HG02852 (cell line): ENCODE results near the gene DOCK7.

Source experiments
- ATAC-seq: cut with Tn5 transposase; IDR thresholded peaks from one replicate; pipeline ENCODE4 v1.9.1; 2021; ENCODE audit warnings: mild to moderate bottlenecking, moderate library complexity; ENCODE audit not compliant: unreplicated experiment

The DOCK7 gene

DNA sequence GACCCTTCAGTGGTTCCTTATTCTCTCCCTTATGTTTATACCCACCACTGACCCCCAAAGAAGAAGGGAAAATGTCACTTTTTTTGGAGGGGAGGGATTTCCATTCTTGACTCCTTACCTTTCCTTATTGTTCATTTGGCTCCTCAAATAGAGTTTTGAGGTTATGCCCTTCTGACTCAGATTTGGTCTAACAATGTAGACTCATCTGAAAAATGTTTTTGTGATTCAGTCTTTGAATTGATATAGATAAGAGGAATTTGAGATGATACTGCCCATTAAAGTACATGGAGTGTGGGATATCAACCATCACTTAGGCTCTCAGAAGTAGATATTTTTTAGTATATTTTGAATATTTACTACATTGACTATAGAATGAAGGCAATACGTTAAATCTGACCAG is 235.2 kb downstream of the DOCK7 start:
- ATAC-seq: no peak

GRCh38 chr1:62450301-62450700 is 237.9 kb downstream of the DOCK7 start:
- ATAC-seq: no peak

- ATAC-seq: no peak
Observed at GRCh38 chr1:62448221-62448933, 239.8 kb downstream of the DOCK7 start.

- ATAC-seq: no peak
Observed at GRCh38 chr1:62444701-62445100, 243.5 kb downstream of the DOCK7 start.

DNA sequence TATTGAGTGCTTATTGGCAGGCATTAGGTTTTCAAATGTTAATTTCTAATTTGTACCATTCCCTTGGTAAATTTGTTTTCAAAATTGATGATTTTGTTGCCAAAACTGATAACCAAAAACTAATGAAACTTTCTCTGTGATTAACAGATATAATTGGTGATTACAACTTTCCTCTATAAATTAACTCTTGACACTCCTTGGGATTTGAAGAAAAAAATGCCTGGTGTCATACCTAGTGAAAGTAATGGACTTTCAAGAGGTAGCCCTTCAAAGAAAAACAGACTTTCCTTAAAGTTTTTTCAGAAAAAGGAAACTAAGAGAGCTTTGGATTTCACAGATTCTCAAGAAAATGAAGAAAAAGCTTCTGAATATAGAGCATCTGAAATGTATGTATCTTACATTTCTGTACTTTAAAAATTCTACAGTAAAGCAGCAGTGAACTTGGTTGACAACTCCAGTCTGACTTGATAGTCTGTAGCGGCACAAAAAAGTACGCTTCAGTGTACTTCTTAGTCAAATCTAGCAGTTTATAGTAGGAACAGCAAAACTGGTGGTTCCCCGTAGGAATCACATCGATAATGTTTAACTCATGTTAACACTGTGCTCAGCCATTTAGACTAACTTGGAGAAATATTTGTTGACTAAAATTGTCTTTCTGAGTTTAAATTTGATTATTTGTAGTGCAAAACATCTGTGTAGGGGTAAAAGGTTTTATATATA is 248.4 kb downstream of the DOCK7 start:
- peak; percentile 20 for ATAC-seq

DNA sequence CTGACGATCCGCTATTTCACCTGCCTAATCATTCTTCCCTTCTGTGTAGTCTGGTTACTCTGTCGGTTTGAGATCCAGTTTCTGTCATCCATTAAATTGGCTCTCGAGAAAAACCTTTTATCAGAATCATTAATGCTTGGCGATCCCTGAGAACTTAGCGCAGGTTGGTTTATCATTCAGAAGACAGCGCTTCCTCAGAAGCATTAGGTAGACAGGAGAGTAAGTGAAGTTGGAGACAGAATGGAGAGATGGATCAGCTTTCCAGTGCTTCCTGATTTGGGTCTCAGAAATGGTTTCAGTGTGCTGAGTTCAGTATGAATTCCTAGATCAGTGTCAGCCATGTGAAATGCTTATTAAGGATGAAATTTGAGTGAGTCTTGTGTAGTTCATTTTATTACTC is 250.0 kb downstream of the DOCK7 start:
- ATAC-seq: no peak

DNA sequence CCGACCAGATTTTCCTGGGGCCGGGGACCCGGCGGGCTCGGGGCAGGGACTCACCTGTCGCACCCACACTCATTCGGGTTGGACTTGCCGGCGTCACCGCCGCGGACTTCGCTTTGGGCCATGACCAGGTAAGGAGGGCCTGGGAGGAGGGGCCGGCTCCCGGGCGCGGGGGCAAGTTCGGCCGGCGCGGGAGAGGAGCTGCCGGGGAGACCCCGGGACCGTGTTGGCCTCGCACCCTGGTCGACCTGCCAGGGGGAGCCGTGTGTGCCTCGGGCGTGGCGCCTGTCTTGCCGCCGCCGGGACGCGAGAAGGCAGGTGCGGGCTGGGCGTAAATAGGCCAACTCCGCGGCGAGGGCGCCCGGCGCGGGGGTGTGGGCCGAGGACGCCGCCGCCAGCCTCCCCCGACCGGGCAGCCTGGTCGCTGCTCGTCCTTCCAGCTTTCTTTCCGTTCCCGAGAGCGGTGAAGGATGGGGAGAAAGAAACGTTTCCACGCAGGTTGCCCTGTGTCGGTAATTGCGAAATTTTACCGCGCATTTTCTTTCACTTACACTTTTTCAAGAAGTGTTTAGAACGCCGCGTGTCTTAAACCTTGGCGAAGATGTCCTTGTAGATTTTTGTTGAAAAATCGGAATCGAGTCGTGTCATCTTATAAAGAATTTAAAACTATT is 250.8 kb downstream of the DOCK7 start:
- no peak for ATAC-seq

DNA sequence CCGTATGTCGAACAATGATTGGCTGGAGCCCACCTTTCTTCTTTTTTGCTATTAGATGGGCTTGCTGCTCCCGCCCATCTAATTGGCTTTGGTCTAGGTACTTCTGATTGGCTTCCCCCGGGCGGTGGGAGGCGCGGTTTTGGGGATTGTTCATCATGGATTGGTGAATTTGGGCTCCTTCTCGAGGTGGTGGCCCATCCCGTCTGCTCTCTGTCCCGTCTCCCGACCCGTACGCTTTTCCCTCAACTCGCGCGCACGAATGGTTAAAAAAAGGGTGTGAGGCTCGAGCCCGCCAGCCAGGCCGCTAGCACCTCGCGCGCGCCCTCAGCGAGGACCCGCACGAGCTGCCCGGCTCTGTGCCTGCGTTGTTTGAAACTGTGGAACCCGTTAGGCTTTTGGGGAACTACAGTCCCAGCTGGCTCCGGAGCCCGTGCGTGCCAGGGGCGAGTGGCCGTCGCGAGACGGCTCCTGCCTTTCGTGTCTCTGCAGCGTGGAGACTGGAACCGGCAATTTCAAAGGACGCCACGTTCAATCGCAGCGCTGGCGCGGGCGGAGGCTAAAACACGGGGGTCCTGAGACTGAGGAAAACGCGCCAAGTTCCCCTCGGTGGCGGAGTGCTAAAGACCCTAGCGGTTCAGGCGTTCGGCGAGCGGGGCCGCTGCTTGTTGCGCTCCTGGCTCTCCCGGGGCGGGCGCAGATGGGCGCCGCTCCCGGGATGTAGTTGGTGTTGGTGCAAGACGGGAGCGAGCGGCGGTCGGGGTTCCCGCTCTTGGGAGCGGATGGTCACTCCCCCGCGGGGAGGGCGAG is 251.5 kb downstream of the DOCK7 start, which contains the start of gene USP1:
Gene USP1 (plus strand): TSS at position 584 of the 807 bp plus-strand sequence. CDS start 2,819 bp downstream, outside the sequence.
- ATAC-seq: peak; percentile 69

DNA sequence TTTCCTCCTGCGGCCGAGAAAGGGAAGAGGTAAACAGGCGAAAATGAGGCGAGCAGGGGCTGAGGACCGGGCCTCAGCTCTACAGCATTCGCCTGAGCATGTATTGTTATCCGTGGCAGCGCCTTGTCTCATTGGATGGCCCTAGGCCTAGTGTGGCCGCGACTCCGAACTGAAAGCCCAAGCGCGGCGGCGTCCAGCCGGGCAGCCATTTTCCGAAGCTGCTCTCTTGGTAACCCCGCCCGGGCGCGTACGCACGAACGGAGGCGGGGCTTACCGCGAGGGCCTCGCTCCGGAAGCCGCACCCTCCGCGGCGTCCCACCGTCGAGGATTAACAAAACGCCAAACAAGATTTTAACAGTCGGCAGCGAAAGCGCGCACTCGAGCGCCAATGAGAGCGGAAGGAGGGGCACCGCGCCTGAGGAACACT is 252.1 kb downstream of the DOCK7 start:
- ATAC-seq: peak; percentile 63

DNA sequence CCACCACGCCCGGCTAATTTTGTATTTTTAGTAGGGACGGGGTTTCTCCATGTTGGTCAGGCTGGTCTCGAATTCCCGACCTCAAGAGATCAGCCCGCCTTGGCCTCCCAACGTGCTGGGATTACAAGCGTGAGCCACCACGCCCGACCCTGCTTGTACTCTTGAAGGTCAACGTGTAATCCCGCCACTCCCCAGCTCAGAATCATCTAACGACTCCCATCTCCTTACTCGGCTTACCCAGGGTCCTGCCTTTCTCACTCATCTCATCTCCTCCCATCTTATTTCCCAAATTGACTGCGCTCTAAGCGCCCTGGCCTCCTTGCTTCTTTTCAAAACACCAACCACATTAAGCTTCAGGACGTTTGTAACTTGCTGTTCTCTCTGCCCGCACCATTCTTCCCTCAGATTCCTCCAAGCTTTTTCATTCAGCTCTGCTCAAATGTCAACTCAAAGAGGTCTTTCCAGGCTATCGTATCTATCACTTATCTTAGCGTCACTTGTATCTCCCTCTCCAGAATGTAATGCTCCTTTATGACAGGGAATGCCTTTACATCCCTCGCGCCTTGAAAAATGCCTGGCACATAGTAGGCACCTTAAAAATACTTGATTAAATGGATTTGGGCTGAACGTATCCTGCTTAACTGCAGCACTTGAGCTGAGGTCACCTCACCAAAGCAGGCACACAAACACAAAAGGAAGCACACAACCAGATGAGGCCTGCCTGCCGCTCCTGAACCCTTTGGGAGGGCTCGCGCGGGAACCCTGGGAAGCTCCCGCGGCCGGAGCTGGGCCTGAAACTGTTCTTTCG is 252.8 kb downstream of the DOCK7 start:
- no peak for ATAC-seq

- no peak for ATAC-seq
Observed at GRCh38 chr1:62434618-62435001, 253.6 kb downstream of the DOCK7 start.

GRCh38 chr1:62433861-62434617 is 254.1 kb downstream of the DOCK7 start:
- no peak for ATAC-seq

GRCh38 chr1:62429581-62429980 is 258.6 kb downstream of the DOCK7 start:
- ATAC-seq: no peak

DNA sequence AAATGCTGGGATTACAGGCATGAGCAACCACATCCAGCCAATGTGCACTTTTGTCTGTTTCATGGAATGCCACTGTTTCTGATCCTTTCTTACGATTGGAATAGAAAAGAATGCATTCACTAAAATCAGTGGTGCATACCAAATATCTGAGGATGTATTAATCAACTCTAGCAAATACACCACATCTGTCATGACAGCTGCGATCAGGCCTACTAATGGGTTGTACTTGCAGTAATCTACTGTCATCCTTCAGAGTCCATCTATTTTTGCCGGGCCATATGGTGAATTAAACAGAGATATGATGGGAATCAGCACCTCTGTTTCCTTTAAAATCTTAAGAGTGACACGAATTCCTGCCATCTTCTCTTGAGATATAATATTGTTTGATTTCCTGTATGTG is 259.8 kb downstream of the DOCK7 start:
- ATAC-seq: no peak

DNA sequence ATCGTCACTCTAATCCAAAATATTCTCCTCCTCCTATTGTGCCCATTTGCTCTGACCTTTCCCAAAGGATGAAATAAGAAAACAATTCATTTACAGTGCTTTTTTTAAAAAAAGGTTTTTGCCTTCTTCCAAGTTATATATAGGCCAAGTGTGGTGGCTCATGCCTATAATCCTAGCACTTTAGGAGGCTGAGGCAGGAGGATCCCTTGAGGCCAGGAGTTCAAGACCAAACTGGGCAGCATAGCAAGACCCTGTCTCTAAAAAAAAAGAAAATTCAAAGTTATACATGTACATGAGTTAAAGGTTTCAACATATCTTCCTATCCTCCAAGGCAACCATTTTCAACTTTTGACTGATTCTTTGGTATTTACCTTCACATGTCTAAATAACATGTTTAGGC is 261.4 kb downstream of the DOCK7 start:
- ATAC-seq: no peak

GRCh38 chr1:62426237-62426636 is 261.9 kb downstream of the DOCK7 start:
- no peak for ATAC-seq

DNA sequence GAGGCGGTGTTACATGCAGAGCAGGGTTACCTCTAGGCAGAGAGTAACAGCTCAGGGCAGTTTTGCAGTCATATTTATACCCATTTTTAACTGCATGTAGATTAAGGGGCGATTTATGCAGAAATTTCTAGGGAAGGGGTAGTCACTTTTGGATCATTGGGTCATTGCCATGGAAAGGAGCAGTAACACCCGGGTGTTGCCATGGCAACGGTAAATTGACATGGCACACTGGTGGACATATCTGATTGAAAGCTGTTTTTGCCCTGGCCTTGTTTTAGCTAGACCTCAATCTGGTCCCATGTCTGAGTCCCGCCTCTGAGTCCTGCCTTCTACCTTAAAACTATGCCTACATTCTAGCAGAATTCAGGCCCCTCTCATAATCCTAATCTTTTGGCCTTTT is 263.1 kb downstream of the DOCK7 start:
- ATAC-seq: no peak

GRCh38 chr1:62424411-62424810 is 263.8 kb downstream of the DOCK7 start:
- ATAC-seq: no peak

DNA sequence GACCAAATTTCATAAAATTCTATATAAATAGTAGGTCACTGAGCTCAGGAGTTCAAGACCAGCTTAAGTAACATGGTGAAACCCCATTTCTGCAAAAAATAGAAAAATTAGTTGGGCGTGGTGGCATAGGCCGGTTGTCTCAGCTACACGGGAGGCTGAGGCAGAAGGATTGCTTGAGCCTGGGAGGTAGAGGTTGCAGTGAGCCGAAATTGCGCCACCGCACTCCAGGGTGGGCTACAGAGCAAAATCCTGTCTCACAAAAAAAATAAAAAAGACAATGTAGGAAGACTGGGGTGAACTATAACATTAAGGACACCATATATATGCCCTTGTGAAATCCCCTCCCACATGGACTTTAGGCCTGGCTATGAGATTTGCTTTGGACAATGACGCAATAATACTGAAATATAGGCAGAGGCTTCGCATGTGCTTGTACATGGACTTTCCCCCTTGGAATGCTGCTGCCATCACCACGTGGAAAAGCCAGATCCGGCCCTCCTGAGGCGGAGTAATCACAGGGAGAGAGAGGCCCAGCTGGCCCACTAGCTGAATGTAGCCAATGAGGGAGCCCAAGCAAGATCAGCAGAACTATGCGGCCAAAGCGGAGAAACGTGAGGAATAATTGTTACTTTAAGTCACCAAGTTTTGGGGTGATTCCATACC is 264.5 kb downstream of the DOCK7 start:
- ATAC-seq: no peak
